Esophagus muscularis mucosa (tissue), 4 donors: Measurements from ENCODE around the gene NFATC3. TPM values are rescaled to one million over a fixed set of nuclear protein-coding genes. Genes with fewer than 3 reads are reported as not detected.
"Not testable (repeated sequence)": the region's sequence is repeated elsewhere in the genome, so short reads cannot be mapped to it uniquely, and the experiment has no call there.

Source experiments
- DNase-seq: peaks from one replicate; pipeline ENCODE4 v3.0.0-alpha.2; 2017; ENCODE audit errors: extremely low spot score
- H3K27ac ChIP-seq, 4 donors: fragments of 200-600 bp; sonication (generic); replicated peaks in 1 of 4; 1 replicate in 3 of 4; 2 replicates in 1 of 4; pipeline ENCODE4 v1.5.1; 2016 to 2019; ENCODE audit warnings: mild to moderate bottlenecking in 1 of 4
- H3K27me3 ChIP-seq, 4 donors: fragments of 200-600 bp; sonication (generic); one replicate each; pipeline versions ENCODE4 v1.5.1 to v1.6.0; 2016 to 2019
- H3K36me3 ChIP-seq, 4 donors: fragments of 200-600 bp; sonication (generic); one replicate each; pipeline ENCODE4 v1.5.1; 2016 to 2019
- H3K4me1 ChIP-seq, 4 donors: fragments of 200-600 bp; sonication (generic); one replicate each; pipeline ENCODE4 v1.5.1; 2016 to 2019
- H3K4me3 ChIP-seq, 4 donors: fragments of 200-600 bp; sonication (generic); 1 replicate in 2 of 4; 2 replicates in 2 of 4; pipeline ENCODE4 v1.5.1; 2016 to 2019; ENCODE audit warnings: mild to moderate bottlenecking in 4 of 4, moderate library complexity in 1 of 4
- H3K9me3 ChIP-seq, 4 donors: fragments of 200-600 bp; sonication (generic); 1 replicate in 3 of 4; 2 replicates in 1 of 4; pipeline ENCODE4 v1.5.1; 2016 to 2019
- EP300 ChIP-seq: sonication (generic); formaldehyde crosslinking; IDR thresholded peaks from one replicate; pipeline ENCODE4 v1.6.1; 2017; ENCODE audit warnings: antibody characterized with exemption
- POLR2A ChIP-seq: fragments of 450-650 bp; IDR thresholded peaks from one replicate; pipeline ENCODE4 v1.6.1; 2017; ENCODE audit warnings: antibody characterized with exemption, moderate library complexity, mild to moderate bottlenecking, low read depth
- POLR2AphosphoS5 ChIP-seq, 2 donors: sonication (generic); formaldehyde crosslinking; IDR thresholded peaks; one replicate each; pipeline ENCODE4 v1.6.1; 2017; ENCODE audit warnings: antibody characterized with exemption in 2 of 2
- WGBS: methylation state at CpG from one replicate; pipeline ENCODE4 v1.1.5; 2018; 5-methylcytosine and 5-hydroxymethylcytosine counted together
- intact Hi-C: fragments of 100-400 bp; cut with DNase I; formaldehyde crosslinking; loops from one replicate; pipeline ENCODE4 v1.15.1; 2023
- total RNA-seq, 4 donors: library from RNA; depleted of rRNA; stranded (reverse); fragments of >200 nt; gene quantifications; one replicate each; pipeline versions ENCODE4 v1.1.0 to v1.2.1, GENCODE V29; 2016
- TF ChIP-seq, protein P1 (sequence below), 3 experiments: fragments of 200-600 bp in 2 of 3; fragments of 450-650 bp in 1 of 3; sonication (generic) in 2 of 3; IDR thresholded peaks; one replicate each; pipeline ENCODE4 v1.5.1; 2017 to 2019; ENCODE audit warnings: antibody characterized with exemption in 3 of 3, mild to moderate bottlenecking in 2 of 3, moderate library complexity in 1 of 3

The NFATC3 gene
- total RNA-seq, 4 donors from 2014 or later, result 44.6 to 56.8 (median 50.8) TPM

DNA sequence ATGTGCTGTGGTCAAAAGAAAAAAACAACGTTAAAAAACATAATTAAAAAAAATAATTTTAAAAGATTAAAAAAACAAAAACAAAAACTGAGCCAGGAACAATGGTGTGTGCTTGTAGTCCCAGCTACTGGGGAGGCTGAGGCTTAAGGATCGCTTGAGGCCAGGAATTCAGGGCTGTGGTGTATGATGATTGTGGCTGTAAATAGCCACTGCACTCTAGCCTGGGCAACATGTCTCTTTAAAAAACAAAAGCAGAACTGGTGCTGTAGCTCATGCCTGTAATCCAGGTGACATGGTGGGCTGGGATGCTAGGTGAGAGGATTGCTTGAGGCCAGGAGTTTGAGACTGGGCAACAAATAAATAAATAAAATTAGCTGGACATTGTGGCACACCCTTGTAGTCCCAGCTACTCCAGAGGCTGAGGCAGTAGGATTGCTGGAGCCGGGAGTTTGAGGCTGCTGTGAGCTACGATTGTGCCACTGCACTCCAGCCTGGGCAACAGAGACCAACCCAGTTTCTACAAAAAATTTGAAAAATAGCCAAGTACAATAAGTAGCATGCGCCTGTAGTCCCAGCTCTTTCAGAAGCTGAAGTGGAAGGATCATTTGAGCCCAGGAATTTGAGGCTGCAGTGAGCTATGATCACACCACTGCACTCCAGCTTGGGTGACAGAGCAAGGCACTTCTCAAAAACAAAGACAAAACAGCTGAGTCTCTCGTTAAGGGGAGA is 43.6 kb downstream of the NFATC3 start:
- 72% methylated on average over 6 of the region's 6 CpGs for WGBS
- no peak overlapping the region for H3K4me3 ChIP-seq
- H3K36me3 ChIP-seq, result peaks cover 0 to 15% (median 12%) of the 10 kb centered on the region in 4 donors
- no peak overlapping the region for H3K27ac ChIP-seq
- no peak for DNase-seq
- no peaks in the 10 kb centered on the region for H3K27me3 ChIP-seq
- no peak for TF ChIP-seq EP300
- intact Hi-C loops, result no loop called here
- no peaks in the 10 kb centered on the region for H3K9me3 ChIP-seq
- H3K4me1 ChIP-seq, result peaks cover 9 to 15% (median 15%) of the 10 kb centered on the region in 4 donors

DNA sequence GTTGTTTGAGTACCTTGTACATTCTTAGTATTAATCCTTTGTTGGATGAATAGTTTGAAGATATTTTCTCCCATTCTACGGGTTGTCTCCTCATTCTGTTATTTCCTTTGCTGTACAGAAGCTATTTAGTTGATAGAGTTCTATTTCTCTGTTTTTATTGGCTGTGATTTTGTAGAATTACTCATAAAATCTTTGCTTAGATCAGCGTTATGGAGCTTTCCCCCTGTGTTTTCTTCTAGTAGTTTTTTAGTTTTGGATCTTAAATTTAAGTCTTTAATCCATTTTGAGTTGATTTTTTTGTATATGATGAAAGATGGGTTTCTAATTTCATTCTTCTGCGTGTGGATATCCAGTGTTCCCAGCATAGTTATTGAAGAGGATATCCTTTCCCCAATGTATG is 45.4 kb downstream of the NFATC3 start:
- intact Hi-C loops, result no loop called here
- WGBS, result 87% methylated on average over 3 of the region's 3 CpGs

GRCh38 chr16:68131813-68132706 is 46.9 kb downstream of the NFATC3 start:
- peaks cover 0 to 9% (median 2%) of the 10 kb centered on the region in 4 donors for H3K36me3 ChIP-seq
- 82% methylated on average over 2 of the region's 2 CpGs for WGBS
- no peak for DNase-seq
- no peaks in the 10 kb centered on the region for H3K9me3 ChIP-seq
- H3K4me3 ChIP-seq, result no peak overlapping the region
- intact Hi-C loops, result no loop called here
- no peaks in the 10 kb centered on the region for H3K27me3 ChIP-seq
- TF ChIP-seq EP300, result no peak
- no peak for TF ChIP-seq POLR2AphosphoS5 (IDR thresholded peaks at IDR 0.05)
- TF ChIP-seq, protein P1, sequence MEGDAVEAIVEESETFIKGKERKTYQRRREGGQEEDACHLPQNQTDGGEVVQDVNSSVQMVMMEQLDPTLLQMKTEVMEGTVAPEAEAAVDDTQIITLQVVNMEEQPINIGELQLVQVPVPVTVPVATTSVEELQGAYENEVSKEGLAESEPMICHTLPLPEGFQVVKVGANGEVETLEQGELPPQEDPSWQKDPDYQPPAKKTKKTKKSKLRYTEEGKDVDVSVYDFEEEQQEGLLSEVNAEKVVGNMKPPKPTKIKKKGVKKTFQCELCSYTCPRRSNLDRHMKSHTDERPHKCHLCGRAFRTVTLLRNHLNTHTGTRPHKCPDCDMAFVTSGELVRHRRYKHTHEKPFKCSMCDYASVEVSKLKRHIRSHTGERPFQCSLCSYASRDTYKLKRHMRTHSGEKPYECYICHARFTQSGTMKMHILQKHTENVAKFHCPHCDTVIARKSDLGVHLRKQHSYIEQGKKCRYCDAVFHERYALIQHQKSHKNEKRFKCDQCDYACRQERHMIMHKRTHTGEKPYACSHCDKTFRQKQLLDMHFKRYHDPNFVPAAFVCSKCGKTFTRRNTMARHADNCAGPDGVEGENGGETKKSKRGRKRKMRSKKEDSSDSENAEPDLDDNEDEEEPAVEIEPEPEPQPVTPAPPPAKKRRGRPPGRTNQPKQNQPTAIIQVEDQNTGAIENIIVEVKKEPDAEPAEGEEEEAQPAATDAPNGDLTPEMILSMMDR (IDR thresholded peaks at IDR 0.05), result no peak
- no peak for TF ChIP-seq POLR2A
- no peak overlapping the region for H3K27ac ChIP-seq
- H3K4me1 ChIP-seq, result peaks cover 9 to 15% (median 15%) of the 10 kb centered on the region in 4 donors

More for the DNA sequence above, 45.4 kb downstream of the NFATC3 start:
- H3K4me1 ChIP-seq, result peaks cover 9 to 15% (median 15%) of the 10 kb centered on the region in 4 donors
- peaks cover 0 to 15% (median 12%) of the 10 kb centered on the region in 4 donors for H3K36me3 ChIP-seq
- DNase-seq, result no peak
- no peak for TF ChIP-seq POLR2AphosphoS5 (IDR thresholded peaks at IDR 0.05)
- no peak for TF ChIP-seq EP300
- TF ChIP-seq, protein P1 (IDR thresholded peaks at IDR 0.05), result no peak
- TF ChIP-seq POLR2A, result no peak
- no peaks in the 10 kb centered on the region for H3K9me3 ChIP-seq
- H3K4me3 ChIP-seq, result no peak overlapping the region
- H3K27me3 ChIP-seq, result no peaks in the 10 kb centered on the region
- H3K27ac ChIP-seq, result no peak overlapping the region

DNA sequence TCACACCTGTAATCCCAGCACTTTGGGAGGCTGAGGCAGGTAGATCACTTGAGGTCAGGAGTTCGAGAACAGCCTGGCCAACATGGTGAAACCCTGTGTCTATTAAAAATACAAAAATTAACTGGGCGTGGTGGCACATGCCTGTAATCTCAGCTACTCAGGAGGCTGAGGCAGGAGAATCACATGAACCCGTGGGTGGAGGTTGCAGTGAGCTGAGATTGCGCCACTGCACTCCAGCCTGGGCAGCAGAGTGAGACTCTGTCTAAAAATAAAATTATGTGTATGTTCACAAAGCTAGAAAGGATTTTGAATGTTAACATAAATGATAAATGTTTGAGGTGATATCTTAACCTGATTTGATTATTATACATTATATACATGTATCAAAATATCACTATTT is 47.8 kb downstream of the NFATC3 start:
- DNase-seq, intact Hi-C loops, H3K4me3 ChIP-seq, H3K27ac ChIP-seq, H3K27me3 ChIP-seq, H3K9me3 ChIP-seq: not testable (repeated sequence)
- H3K36me3 ChIP-seq, result peaks cover 0 to 12% (median 1%) of the 10 kb centered on the region in 4 donors
- H3K4me1 ChIP-seq, result peaks cover 9 to 15% (median 15%) of the 10 kb centered on the region in 4 donors
- WGBS, result 90% methylated on average over 4 of the region's 4 CpGs

- no peak for DNase-seq
- H3K4me1 ChIP-seq, result peaks cover 9 to 15% (median 12%) of the 10 kb centered on the region in 4 donors
- H3K4me3 ChIP-seq, result no peak overlapping the region
- peaks cover 0 to 23% (median 2%) of the 10 kb centered on the region in 4 donors for H3K36me3 ChIP-seq
- intact Hi-C loops, result no loop called here
- H3K9me3 ChIP-seq, result no peaks in the 10 kb centered on the region
- H3K27me3 ChIP-seq, result no peaks in the 10 kb centered on the region
- WGBS, result 91% methylated on average over 1 of the region's 1 CpG
- TF ChIP-seq POLR2A (no peak), POLR2AphosphoS5 (IDR thresholded peaks at IDR 0.05) (no peak), EP300 (no peak)
- TF ChIP-seq, protein P1 (IDR thresholded peaks at IDR 0.05), result no peak
- H3K27ac ChIP-seq, result no peak overlapping the region
Measured at GRCh38 chr16:68134644-68135043, 49.5 kb downstream of the NFATC3 start.
